ENCODE measurements around the gene CA10.
A peak's percentile ranks its signal among the peaks of the same experiment; 100 is the strongest.

CA10 gene

DNA sequence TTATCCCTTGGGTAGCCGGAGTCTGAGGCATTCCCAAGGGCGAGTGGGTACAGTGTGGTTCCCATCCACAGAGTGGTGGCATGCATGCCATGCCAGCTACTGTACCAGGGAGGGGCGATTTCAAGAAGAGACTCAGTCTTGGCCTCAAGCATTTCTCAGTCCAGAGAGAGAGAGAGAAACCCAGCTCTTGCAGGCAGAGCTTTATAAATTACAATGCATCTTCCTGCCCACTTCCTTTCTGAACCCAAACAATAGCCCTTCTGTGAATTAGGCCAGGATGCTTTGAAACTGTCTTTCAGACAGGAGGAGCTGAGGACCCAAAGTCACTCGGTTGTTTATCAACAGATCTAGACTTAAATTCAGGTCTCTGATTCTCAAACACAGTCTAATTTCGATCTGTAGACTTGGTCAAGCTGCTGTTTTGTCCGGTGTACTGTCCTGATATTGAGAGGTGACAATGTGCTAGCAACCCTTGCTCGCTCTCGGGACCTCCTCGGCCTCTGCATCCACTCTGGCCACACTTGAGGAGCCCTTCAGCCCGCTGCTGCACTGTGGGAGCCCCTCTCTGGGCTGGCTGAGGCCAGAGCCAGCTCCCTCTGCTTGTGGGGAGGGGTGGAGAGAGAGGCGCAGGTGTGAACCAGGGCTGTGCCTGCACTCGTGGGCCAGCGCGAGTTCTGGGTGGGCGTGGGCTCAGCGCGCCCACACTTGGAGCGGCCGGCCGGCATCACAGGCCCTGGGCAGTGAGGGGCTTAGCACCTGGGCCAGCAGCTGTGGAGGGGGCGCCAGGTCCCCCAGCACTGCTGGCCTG lies 490.2 kb downstream of the CA10 start:
- DNase-seq, result no peak

DNA sequence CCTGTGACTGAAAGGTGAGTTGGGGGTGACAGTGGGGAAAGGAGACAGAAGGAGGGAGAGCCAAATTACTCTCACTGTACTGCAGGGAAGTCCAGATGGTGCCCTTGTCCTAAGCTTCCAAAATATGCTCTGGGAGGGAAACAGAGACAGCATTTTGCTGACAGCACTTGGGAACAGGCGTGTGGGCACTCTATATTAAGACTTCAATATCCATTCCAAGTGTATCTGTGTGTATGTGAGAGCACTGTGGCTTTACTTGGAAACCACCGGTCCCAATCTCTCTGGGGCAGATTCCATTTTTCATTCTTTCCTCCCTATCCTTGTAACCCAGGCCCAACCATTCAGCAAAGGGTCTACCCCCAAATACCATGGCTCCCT lies 490.8 kb downstream of the CA10 start:
- DNase-seq, result no peak

DNA sequence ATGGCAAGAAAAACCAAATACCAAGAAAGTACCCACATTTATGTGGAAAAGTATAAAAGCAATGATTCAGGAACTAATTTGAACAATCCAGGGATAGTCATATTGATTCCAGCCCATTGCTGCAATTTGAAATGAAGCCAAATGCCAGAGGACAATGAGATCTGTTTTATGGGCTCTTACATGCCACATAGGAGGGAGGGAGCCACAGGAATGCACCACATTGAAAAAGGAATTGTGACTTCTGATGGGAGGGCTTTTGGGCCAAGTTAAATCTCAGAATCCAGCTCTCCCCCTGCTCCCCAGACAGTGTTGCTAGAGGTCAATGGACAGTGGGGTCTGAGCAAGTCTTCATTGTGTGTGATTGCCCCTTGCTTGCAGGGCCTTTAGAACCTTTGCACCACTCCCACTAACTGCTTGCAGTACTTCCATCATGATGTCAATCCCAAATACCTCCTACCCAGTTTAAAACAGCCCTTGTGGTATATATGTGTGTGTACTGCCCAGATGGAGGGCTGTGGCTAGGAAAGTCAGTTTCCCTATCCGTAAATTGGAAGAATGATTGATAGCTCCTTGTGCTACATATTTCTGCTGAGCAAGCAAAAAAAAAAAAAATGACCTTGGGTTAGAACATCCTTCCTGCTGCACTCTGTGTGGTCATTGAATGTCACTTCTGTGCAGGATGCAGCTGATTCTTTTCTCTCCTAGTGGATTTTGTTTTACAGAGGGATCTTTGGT lies 491.4 kb downstream of the CA10 start:
- no peak for DNase-seq

DNA sequence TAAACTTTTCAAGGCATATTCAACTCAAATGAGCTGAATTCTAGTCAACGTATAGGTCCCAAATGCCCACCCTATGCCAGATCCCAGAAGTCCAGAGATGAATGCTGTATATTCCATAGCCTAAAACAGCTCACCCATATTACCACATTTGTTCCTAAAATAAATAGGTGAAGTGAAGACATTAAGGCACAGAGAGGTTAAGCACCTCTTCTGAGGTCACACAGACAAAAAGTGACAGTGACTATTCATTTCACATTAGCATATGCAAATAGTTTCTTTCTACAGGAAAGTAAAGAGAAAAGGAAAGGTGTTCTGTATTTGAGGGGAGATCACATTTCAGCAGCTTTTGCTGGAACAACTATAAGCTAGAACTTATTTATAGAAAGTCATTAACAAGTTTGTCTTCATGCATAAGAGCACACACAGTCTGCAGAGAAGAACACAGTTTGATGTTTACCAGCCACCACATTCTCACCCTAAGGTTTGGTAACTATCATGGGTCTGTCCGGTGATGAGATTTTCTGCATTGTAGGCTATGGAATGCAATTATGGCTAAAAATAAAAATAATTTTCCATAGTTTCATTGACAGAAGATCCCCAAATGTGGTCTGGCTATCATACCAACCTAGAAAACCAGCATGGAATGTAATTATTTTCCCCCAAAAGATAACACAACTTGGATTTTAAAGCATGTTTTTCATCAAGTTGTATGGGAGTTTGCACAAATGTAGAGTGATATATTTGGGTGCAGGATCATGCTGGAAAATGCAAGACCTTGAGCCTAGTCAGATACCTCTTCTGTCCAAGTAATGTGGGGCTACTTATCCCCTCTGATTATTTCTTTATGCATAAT lies 496.1 kb downstream of the CA10 start:
- DNase-seq, result no peak

DNA sequence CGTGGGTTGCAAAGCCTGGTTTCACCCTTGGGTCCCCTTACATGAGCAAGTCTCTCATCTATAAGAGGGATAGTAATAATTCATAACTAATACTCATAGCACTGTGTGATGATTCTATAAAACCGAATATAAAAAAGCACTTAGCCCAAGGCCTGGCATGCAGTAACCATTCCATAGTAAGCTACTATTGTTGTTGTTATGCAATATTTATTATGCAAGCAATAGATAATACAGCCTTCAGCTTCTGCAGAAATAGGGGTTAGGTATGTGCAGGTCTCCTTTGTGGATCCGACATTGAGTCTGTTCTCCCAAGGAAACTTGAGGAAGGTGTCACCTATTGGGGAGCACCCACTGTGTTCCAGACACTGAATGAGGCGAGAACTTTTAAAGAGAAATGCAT lies 497.1 kb downstream of the CA10 start:
- DNase-seq, result no peak

GRCh38 chr17:51660266-51660665 lies 498.2 kb downstream of the CA10 start:
- DNase-seq, result no peak

DNA sequence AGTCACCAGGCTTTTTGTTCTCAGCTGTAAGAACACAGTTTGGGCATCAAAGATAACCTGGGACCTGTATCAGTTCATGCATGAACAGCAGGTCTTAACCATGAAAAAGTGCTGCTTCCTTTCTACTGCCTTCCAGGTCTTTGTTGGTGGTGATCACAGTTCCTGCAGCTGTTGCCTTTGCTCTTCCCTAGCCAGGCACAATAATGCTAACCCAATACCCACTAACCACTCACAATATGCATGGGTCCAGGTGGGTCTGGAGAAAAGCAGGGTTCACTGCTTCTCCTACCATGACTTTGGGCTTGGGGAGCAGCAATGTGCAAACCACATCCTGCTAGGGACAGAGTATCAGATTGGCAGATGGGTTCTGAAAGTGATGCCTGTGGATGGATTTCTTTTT lies 501.3 kb downstream of the CA10 start:
- no peak for DNase-seq

GRCh38 chr17:51653878-51654277 lies 504.6 kb downstream of the CA10 start:
- no peak for DNase-seq

GRCh38 chr17:51652529-51652928 lies 506.0 kb downstream of the CA10 start:
- no peak for DNase-seq

GRCh38 chr17:51651513-51652298 lies 506.8 kb downstream of the CA10 start:
- no peak for DNase-seq

GRCh38 chr17:51650772-51651171 lies 507.7 kb downstream of the CA10 start:
- peak; percentile 77 for DNase-seq

DNA sequence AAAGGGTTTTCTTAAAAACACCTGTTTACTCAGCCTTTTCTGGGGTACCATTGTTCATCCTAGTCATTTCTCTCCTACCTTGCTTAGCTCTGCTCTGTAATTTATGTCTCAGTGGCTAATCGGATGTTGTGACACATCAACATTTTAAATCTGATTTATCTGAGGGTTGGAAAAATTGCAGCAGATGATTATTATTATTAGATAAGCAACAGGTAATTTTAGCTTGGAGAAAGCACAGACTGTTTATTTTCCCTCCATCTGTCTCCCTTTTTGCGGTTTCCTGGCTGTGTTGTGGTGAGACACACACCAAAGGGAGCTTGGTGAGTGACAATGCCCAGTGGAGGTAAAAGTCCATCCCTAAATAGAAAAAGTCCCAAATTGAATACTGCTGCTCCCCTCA lies 508.3 kb downstream of the CA10 start:
- peak; percentile 90 for DNase-seq

DNA sequence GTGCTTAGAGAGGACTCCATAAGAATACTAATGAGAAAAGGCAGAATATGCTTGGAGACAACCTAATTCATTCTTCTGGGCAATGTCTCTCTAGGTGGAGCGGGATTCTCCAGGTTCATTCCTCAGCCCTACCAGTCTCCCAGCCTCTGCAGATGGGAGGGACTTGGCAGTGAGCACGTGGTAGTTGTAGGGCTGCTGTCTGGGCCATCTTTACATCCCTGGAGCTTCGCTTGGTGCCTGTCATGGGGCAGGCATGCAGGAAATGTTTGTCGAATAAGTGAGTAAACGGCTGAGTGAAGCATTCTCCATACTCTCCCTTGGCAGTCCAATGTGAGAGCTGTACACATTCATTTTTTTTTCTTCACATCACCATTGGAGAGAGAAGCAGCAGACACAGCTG lies 510.7 kb downstream of the CA10 start:
- no peak for DNase-seq

DNA sequence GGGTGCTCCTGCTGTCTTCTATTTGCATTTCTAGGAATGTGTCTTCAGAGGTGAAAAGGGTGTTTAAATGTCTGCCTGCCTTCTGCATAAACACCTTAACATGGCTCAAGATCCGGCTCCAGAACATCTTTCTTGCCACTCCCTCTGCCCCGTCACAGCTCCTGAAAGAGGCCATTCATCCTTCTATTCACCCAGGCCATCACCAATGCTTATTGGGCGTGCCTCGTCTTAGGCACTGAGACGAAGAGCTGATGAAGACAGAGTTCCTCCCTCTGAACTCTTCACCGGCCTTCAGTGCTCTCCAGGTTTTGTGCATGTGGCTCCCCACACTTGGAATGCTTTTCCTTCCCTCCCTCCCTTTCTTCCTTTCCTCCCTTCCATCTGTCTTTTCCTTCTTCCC lies 511.4 kb downstream of the CA10 start:
- DNase-seq, result no peak

GRCh38 chr17:51646539-51646938 lies 512.0 kb downstream of the CA10 start:
- DNase-seq, result no peak

DNA sequence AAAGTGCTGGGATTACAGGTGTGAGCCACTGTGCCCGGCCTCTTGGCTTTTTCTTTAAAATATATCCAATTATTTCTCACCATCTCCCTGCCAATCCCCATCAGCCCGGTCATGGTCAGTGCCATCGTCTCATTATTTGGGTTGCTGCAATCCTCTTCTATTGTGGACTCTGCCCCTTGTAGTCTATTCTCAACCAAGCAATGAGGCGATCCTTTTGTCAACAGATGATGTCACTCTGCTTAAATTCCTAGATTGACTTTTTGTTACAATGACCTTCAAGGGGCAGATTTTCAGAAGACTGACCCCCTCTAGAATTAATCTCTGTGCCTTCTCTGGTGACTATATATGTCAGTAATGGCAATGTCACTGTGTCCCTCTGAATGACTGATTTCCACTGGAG lies 513.5 kb downstream of the CA10 start:
- no peak for DNase-seq

GRCh38 chr17:51643702-51644490 lies 514.6 kb downstream of the CA10 start:
- no peak for DNase-seq

GRCh38 chr17:51642029-51642428 lies 516.5 kb downstream of the CA10 start:
- no peak for DNase-seq

DNA sequence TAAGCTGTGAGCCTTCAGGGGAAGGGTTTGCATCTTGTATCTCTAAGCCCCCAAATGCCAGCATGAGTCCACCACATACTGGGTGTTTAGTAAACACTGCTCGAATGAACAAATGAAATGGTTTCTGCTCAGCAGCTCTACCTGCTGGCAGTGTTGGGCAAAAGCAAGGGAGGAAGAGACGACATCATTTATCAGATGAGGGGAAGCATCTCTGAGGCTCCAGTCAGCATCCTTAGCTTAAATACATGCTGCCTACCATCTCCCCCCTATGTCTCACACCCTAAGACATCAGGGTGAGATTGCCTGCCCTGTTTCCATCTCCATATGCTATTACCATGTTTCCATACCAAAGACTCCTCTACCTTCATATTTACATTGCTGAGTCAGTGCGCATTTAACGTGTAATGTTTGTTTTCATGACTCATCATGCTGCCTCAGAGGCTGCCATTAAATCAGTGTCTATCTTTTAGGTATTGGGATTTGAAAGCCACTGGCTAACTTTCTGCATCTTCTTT lies 518.3 kb downstream of the CA10 start:
- DNase-seq, result no peak

- DNase-seq, result no peak
Measured at GRCh38 chr17:51638971-51639370, 519.5 kb downstream of the CA10 start.

DNA sequence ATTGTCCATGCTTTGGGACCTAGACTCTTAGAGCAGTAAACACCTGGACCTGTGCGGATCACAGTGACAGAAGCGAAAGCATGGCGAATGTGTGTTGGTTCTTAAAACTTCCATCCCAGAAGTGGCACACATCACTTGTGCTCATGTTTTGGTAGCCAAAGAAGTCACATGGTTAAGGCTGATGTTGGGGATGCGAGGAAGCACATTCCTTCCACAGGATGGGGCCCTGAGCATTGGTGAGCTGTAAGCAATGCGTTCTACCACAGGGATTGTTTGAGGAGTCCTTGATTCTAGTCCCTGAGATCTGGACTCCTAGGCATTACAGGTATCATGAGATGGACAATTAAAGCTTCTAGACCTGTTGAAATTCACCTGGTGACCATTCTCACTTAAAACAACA lies 522.2 kb downstream of the CA10 start:
- no peak for DNase-seq
